Hepatocyte (in vitro differentiated cells): ENCODE measurements around the gene CLRN2. TPM values are rescaled to one million over a fixed set of nuclear protein-coding genes. Genes with fewer than 3 reads are reported as not detected.
A peak's percentile ranks its signal among the peaks of the same experiment; 100 is the strongest.

ENCODE experiments used
- DNase-seq: peaks from one replicate; pipeline ENCODE4 v3.0.0-alpha.2; 2016; ENCODE audit warnings: low spot score
- H2AFZ ChIP-seq: fragments of 200-600 bp; sonication (generic); 2 replicates; pipeline ENCODE4 v1.6.0; 2016; ENCODE audit warnings: antibody characterized with exemption, mild to moderate bottlenecking
- H3K27ac ChIP-seq: fragments of 200-600 bp; sonication (generic); 2 replicates; pipeline ENCODE4 v1.5.1; 2016; ENCODE audit warnings: mild to moderate bottlenecking
- H3K27me3 ChIP-seq: fragments of 200-600 bp; sonication (generic); 2 replicates; pipeline ENCODE4 v1.6.1; 2016
- H3K36me3 ChIP-seq: fragments of 200-600 bp; sonication (generic); replicated peaks from 2 replicates; pipeline ENCODE4 v1.5.1; 2016; ENCODE audit warnings: low read depth; ENCODE audit not compliant: insufficient read depth
- H3K4me1 ChIP-seq: fragments of 200-600 bp; sonication (generic); 2 replicates; pipeline ENCODE4 v1.5.1; 2016; ENCODE audit warnings: mild to moderate bottlenecking, moderate library complexity; ENCODE audit not compliant: insufficient read depth
- H3K4me2 ChIP-seq: fragments of 200-600 bp; sonication (generic); 2 replicates; pipeline ENCODE4 v1.6.0; 2016
- H3K4me3 ChIP-seq: fragments of 200-600 bp; sonication (generic); 2 replicates; pipeline ENCODE4 v1.5.1; 2016; ENCODE audit warnings: mild to moderate bottlenecking
- H3K79me2 ChIP-seq: fragments of 200-600 bp; sonication (generic); 2 replicates; pipeline ENCODE4 v1.6.0; 2017; ENCODE audit warnings: mild to moderate bottlenecking
- H3K9me2 ChIP-seq: fragments of 200-600 bp; sonication (generic); replicated peaks from 2 replicates; pipeline ENCODE4 v1.6.0; 2017; ENCODE audit warnings: mild to moderate bottlenecking; ENCODE audit not compliant: insufficient read depth
- H3K9me3 ChIP-seq: fragments of 200-600 bp; sonication (generic); 2 replicates; pipeline ENCODE4 v1.5.1; 2016; ENCODE audit warnings: low read depth, mild to moderate bottlenecking
- H4K20me1 ChIP-seq: fragments of 200-600 bp; sonication (generic); 2 replicates; pipeline ENCODE4 v1.6.0; 2016; ENCODE audit warnings: mild to moderate bottlenecking; ENCODE audit not compliant: insufficient read depth, poor library complexity, severe bottlenecking
- CTCF ChIP-seq: fragments of 200-600 bp; sonication (generic); IDR thresholded peaks from 2 replicates; pipeline ENCODE4 v1.5.1; 2016; ENCODE audit warnings: antibody characterized with exemption, mild to moderate bottlenecking; ENCODE audit not compliant: poor library complexity
- EZH2 ChIP-seq: fragments of 200-600 bp; sonication (generic); IDR thresholded peaks from 2 replicates; pipeline ENCODE4 v1.6.1; 2016; ENCODE audit warnings: antibody characterized with exemption, mild to moderate bottlenecking, borderline replicate concordance
- EZH2phosphoT487 ChIP-seq: fragments of 200-600 bp; sonication (generic); IDR thresholded peaks from one replicate; pipeline ENCODE4 v1.6.1; 2018; ENCODE audit warnings: antibody characterized with exemption, mild to moderate bottlenecking, low read depth, moderate library complexity; ENCODE audit not compliant: unreplicated experiment, severe bottlenecking
- WGBS: methylation state at CpG from one replicate; pipeline ENCODE4 v1.1.6; 2016; ENCODE audit warnings: low lambda C conversion rate; ENCODE audit errors: missing lambda C conversion rate; 5-methylcytosine and 5-hydroxymethylcytosine counted together
- polyA plus RNA-seq: library from polyadenylated mRNA; unstranded; fragments of >200 nt; fragmentation: Nextera tagmentation; extraction: Ambion mirVana; gene quantifications from 2 replicates; pipeline ENCODE4 v1.2.1, GENCODE V29; 2016
- total RNA-seq: library from RNA; depleted of rRNA; stranded (reverse); fragments of >200 nt; gene quantifications from 2 replicates; pipeline ENCODE4 v1.2.3, GENCODE V29; 2014

The CLRN2 gene
- total and polyA plus RNA-seq, 2 experiments from 2014 or later: not detected

DNA sequence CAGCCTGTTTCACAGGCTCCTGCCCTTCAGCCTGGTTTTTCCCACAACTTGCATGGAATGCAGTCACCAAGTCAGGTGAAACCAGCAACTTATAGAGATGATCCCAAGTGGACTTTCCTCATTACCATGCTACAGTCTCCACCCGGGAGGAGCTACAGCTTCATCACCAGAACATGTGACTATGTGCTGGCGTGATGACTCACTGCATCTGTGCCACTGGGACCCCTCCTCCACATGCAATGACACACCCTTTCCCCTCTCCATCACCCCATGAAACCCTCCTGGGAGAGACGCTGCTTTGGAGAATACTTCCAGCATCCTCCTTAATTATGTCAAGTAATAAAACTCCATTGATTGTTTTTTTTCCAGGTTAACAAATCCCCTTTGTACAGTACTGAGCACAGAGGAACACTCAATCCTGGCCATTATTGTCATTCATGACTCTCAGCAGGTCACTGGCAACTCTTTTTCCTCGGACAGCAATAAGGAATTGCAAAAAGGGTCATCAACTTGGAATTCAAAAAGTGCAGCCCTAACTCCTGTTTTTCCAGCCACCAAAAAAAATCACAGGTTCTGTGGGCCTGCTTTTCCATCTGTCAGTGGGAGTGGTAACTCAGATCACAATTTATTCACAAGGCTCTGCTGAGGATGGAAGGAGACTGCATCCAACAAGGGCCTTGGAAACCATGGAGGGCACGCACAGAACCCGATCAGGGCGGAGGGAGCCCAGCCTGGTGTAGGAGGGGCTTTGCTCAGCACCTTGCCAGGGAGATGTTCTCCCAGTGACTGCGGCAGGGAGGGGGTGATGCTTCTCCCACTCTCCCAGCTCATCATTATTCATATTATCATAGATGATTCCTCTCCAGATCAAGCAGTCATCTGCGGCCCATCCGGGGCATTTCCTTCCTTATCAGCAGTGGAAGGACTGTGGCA, 20.4 kb upstream of the CLRN2 start:
- no peak for TF ChIP-seq CTCF
- H2AFZ ChIP-seq: no peak overlapping the region
- H3K4me1 ChIP-seq: peaks cover 19% of the 10 kb centered on the region
- H4K20me1 ChIP-seq: no peaks in the 10 kb centered on the region
- no peak overlapping the region for H3K4me2 ChIP-seq
- peak overlapping the region; percentile 94 for H3K27ac ChIP-seq
- H3K9me2 ChIP-seq: no peaks in the 10 kb centered on the region
- no peak overlapping the region for H3K4me3 ChIP-seq
- H3K27me3 ChIP-seq: no peaks in the 10 kb centered on the region
- peak; percentile 72 for DNase-seq
- WGBS: 91% methylated on average over 10 of the region's 10 CpGs
- H3K9me3 ChIP-seq: no peaks in the 10 kb centered on the region
- peaks cover 5% of the 10 kb centered on the region for H3K79me2 ChIP-seq
- H3K36me3 ChIP-seq: no peaks in the 10 kb centered on the region

DNA sequence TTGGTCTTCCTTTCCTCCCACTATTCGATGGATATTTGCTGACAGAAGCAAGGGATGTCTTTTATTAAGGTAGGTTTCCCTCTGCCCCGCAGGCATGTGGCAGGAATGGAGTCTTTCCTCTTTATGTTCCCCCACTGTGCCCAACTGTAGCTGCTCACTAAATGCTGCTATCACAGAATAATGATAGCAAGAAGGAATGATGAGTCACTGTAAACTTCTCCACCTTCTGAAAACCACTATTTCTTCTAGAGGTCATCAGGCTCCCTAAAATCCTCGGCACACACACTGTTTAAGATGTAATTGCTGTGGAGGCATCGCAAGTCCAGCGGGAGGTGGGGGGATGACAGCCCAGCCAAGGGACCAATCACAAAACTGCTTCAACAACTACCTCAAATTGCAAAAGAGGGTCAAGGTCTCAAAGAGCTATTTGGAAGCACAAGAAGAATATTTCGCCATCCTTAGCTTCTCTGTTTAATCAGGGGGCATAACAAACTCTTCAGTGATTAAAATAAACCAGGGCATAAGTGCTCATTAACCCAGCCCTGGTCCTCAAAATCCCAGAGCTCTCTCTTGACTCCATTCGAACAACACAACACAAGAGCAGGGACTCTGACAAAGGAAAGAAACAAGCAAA, 17.0 kb upstream of the CLRN2 start:
- Histone ChIP-seq H3K79me2 (peaks cover under 1% of the 10 kb centered on the region), H3K9me3 (no peaks in the 10 kb centered on the region), H3K4me2 (no peak overlapping the region), H3K27ac (no peak overlapping the region), H3K27me3 (no peaks in the 10 kb centered on the region), H4K20me1 (no peaks in the 10 kb centered on the region), H2AFZ (no peak overlapping the region), H3K36me3 (no peaks in the 10 kb centered on the region), H3K4me1 (peaks cover 10% of the 10 kb centered on the region), H3K9me2 (no peaks in the 10 kb centered on the region), H3K4me3 (no peak overlapping the region)
- 85% methylated on average over 7 of the region's 7 CpGs for WGBS
- DNase-seq: no peak
- TF ChIP-seq EZH2phosphoT487: no peak
- TF ChIP-seq CTCF: no peak
- no peak for TF ChIP-seq EZH2

DNA sequence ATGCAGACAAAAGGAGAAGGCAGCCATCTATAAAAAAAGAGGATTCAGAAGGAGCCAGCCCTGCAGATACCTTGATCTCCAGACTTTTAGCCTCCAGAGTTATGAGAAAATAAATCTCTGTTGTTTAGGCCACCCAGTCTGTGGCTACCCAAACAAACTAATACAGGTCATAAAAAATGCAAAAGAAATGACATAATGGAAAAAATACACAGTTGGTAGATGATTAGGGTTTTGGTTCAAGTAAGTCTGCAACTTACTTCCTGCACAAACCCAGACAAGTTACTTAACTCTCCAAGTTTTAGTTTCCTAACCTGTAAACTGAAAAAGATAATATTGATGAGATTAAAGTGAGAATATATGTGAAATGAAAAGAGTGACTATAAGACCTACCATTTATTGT, 14.4 kb upstream of the CLRN2 start:
- Histone ChIP-seq H3K4me3 (no peak overlapping the region), H3K4me2 (no peak overlapping the region), H4K20me1 (no peaks in the 10 kb centered on the region), H3K4me1 (no peaks in the 10 kb centered on the region), H2AFZ (no peak overlapping the region), H3K9me3 (no peaks in the 10 kb centered on the region), H3K79me2 (no peaks in the 10 kb centered on the region), H3K36me3 (no peaks in the 10 kb centered on the region), H3K9me2 (no peaks in the 10 kb centered on the region), H3K27ac (no peak overlapping the region), H3K27me3 (no peaks in the 10 kb centered on the region)
- no peak for DNase-seq
- no peak for TF ChIP-seq EZH2

DNA sequence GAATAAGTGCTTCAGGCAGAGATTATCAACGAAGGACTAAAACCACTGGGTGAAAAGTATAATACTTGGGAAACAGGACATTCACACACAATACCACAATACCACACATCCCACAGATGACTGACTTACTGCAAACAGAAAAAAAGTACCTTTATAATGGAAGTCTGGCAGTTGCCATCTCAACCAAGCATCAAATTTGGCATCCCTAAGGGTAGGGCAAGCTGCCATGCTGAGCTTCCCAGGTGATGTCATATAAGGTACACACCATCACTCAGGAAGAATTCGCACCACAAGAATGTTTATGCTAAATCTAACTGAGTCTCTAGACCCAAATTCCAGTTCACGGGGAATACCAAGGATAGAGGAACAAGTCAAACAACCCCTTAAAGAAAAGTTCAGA, 12.2 kb upstream of the CLRN2 start:
- Histone ChIP-seq H3K9me3 (no peaks in the 10 kb centered on the region), H3K4me1 (no peaks in the 10 kb centered on the region), H4K20me1 (no peaks in the 10 kb centered on the region), H2AFZ (no peak overlapping the region), H3K27me3 (no peaks in the 10 kb centered on the region), H3K36me3 (no peaks in the 10 kb centered on the region), H3K4me3 (no peak overlapping the region), H3K79me2 (peaks cover 1% of the 10 kb centered on the region), H3K4me2 (no peak overlapping the region), H3K9me2 (no peaks in the 10 kb centered on the region), H3K27ac (no peak overlapping the region)
- TF ChIP-seq CTCF (no peak), EZH2 (no peak), EZH2phosphoT487 (no peak)
- no peak for DNase-seq
- WGBS: 85% methylated on average over 3 of the region's 3 CpGs
